Measurements from ENCODE around the gene NEU4.
"Not testable (repeated sequence)": the region's sequence is repeated elsewhere in the genome, so short reads cannot be mapped to it uniquely, and the experiment has no call there.

NEU4 gene

GRCh38 chr2:241812730-241813643 lies 4.0 kb downstream of the NEU4 start:
- DNase-seq (ENCODE audit: low read depth in 1 of 2, low spot score in 1 of 2), result no peak

DNA sequence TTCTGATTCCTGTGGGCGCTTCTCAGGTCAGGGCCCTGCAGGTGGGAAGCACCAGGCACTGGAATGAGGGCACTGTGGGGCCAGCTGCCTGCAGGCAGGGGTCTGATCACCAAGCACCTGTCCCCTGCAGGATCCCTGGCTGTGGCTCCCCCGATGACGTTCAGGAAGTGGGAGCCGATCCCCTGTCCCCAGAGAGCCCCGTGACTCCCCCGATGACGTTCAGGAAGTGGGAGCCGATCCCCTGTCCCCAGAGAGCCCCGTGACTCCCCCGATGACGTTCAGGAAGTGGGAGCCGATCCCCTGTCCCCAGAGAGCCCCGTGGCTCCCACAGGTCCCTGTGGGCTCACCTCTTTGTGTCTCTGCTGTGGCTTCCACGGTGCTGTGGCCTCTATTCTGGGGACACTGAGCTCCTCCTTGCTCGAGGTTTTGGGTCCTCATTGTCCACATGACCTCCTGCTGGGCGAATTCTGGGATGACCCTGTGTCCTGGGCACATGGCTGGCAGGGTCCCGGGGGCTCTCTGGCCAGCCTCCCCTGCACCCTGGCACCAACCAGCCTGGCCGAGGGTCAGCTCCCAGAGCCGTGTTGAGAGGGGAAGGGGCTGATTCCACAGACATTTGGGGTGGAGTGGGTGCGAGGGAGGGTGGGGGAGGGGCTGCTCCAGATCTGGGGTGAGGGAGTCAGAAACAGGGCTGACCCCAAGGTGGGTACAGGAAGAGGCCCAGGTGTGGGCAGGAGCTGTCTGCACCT lies 4.8 kb downstream of the NEU4 start:
- DNase-seq (ENCODE audit: low read depth in 1 of 2, low spot score in 1 of 2), result no peak

GRCh38 chr2:241814393-241814642 lies 5.3 kb downstream of the NEU4 start:
- no peak for DNase-seq (ENCODE audit: low read depth in 1 of 2, low spot score in 1 of 2)

GRCh38 chr2:241814643-241815476 lies 5.9 kb downstream of the NEU4 start:
- DNase-seq (ENCODE audit: low read depth in 1 of 2, low spot score in 1 of 2), result no peak

GRCh38 chr2:241815477-241816430 lies 6.8 kb downstream of the NEU4 start:
- DNase-seq (ENCODE audit: low read depth in 1 of 2, low spot score in 1 of 2), result no peak

GRCh38 chr2:241816431-241817121 lies 7.6 kb downstream of the NEU4 start:
- no peak for DNase-seq (ENCODE audit: low read depth in 1 of 2, low spot score in 1 of 2)

- DNase-seq (ENCODE audit: low read depth in 1 of 2, low spot score in 1 of 2), result no peak
These were observed 8.3 kb downstream of the NEU4 start for GRCh38 chr2:241817126-241817820.

DNA sequence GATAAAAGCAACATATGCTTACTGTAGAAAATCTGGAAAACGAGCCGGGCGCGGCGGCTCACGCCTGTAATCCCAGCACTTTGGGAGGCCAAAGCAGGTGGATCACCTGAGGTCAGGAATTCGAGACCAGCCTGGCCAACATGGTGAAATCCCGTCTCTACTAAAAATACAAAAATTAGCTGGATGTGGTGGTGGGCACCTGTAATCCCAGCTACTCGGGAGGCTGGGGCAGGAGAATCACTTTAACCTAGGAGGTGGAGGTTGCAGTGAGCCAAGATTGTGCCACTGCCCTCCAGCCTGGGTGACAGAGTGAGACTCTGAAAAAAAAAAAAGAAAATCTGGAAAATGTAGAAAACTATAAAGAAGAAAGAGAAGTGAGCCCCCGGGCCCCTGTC lies 8.8 kb downstream of the NEU4 start:
- DNase-seq (ENCODE audit: low read depth in 1 of 2, low spot score in 1 of 2), result not testable (repeated sequence)

DNA sequence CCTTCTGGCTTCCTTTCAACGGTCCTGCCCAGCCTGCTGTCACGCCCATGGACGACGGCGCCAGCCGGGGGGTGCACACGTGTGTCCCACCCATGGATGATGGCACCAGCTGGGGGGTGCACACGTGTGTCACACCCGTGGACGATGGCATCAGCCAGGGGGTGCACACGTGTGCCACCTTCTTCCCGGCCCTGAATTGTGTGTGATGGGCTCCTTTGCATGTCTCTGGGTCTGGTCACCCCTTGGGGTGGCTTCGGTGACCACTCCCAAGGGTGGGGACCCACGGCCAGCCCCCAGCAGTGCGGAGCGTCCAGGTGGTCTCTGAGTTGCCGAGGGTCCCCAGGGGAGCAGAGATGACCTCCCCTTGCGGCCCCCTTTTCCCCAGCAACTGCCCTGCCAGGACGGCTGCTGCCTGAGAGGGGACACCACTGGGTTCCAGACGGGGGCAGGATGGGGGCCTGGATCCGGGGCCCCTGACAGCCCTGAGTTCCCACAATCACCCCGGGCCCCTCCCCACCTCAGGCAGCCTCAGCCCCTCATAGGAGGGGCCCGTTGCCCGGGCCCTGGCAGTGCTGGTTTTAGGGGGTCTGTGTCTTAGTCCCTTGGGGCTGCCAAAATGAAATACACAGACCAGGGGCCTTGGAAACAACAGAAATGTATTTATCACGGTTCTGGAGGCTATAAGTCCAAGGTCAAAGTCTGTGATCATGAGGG lies 9.4 kb downstream of the NEU4 start:
- no peak for DNase-seq (ENCODE audit: low read depth in 1 of 2, low spot score in 1 of 2)

DNA sequence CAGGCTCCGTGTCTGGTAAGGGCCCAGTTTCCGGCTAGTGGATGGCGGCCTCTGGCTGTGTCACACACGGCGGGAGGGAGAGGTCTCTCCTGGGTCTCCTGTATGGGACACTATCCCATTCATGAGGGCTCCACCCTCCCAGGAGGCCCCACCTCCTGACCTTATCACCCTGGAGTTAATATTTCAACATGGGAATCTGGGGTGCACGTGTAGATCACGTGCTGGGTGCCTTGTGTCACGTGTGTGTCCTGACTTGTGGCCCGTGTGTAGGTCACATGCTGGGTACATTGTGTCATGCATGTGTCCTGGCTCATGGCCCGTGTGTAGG lies 9.9 kb downstream of the NEU4 start:
- no peak for DNase-seq (ENCODE audit: low read depth in 1 of 2, low spot score in 1 of 2)

- not testable (repeated sequence) for DNase-seq (ENCODE audit: low read depth in 1 of 2, low spot score in 1 of 2)
These were observed 11.1 kb downstream of the NEU4 start for GRCh38 chr2:241819947-241820624.

GRCh38 chr2:241820625-241821384 lies 11.8 kb downstream of the NEU4 start:
- DNase-seq (ENCODE audit: low read depth in 1 of 2, low spot score in 1 of 2), result no peak

GRCh38 chr2:241821460-241822263 lies 12.7 kb downstream of the NEU4 start:
- no peak for DNase-seq (ENCODE audit: low read depth in 1 of 2, low spot score in 1 of 2)

- DNase-seq (ENCODE audit: low read depth in 1 of 2, low spot score in 1 of 2), result no peak
These were observed 13.3 kb downstream of the NEU4 start for GRCh38 chr2:241822264-241822623.

GRCh38 chr2:241823531-241824437 lies 14.8 kb downstream of the NEU4 start:
- DNase-seq (ENCODE audit: low read depth in 1 of 2, low spot score in 1 of 2), result not testable (repeated sequence)

- DNase-seq (ENCODE audit: low read depth in 1 of 2, low spot score in 1 of 2), result no peak
These were observed 18.4 kb downstream of the NEU4 start for GRCh38 chr2:241827394-241827793.

Measured in activated CD4-positive, alpha-beta T cell treated with anti-CD3 and anti-CD28 coated beads, Interleukin-2, amount 50 U/mL, for 24 hours (primary cell).